PFSK-1 (cell line): ENCODE results near the gene CIART.

Experiments used
- FOXP2 ChIP-seq: optimal IDR thresholded peaks from 2 replicates; pipeline ENCODE3; 2011; ENCODE audit warnings: borderline replicate concordance, control low read depth, inconsistent platforms; ENCODE audit not compliant: insufficient read depth; ENCODE audit errors: extremely low read length, extremely low read depth
- POLR2AphosphoS5 ChIP-seq: IDR thresholded peaks from 2 replicates; pipeline ENCODE4 v1.6.1; 2012; ENCODE audit warnings: low read depth, mild to moderate bottlenecking, control low read depth, low read length, moderate library complexity
- SIN3A ChIP-seq: IDR thresholded peaks from 2 replicates; pipeline ENCODE4 v1.6.1; 2012; ENCODE audit warnings: mild to moderate bottlenecking, low read length, moderate library complexity, borderline replicate concordance; ENCODE audit not compliant: insufficient read depth
- TAF1 ChIP-seq: IDR thresholded peaks from 2 replicates; pipeline ENCODE4 v1.6.1; 2012; ENCODE audit warnings: low read length, control low read depth, borderline replicate concordance; ENCODE audit not compliant: insufficient read depth
- TF ChIP-seq, protein P1 (sequence below), 2 experiments: IDR thresholded peaks; 2 replicates each; pipeline versions ENCODE4 v1.6.1 to v1.8.0; 2011 to 2012; ENCODE audit warnings: low read depth in 2 of 2, low read length in 2 of 2, control low read depth in 1 of 2, inconsistent platforms in 1 of 2, mild to moderate bottlenecking in 1 of 2, moderate library complexity in 1 of 2; ENCODE audit not compliant: insufficient read depth in 1 of 2

Gene CIART

GRCh38 chr1:150243003-150243402 lies 39.4 kb upstream of the CIART start:
- TF ChIP-seq TAF1 (no peak), FOXP2 (no peak), POLR2AphosphoS5 (no peak), SIN3A (no peak)
- TF ChIP-seq, protein P1, sequence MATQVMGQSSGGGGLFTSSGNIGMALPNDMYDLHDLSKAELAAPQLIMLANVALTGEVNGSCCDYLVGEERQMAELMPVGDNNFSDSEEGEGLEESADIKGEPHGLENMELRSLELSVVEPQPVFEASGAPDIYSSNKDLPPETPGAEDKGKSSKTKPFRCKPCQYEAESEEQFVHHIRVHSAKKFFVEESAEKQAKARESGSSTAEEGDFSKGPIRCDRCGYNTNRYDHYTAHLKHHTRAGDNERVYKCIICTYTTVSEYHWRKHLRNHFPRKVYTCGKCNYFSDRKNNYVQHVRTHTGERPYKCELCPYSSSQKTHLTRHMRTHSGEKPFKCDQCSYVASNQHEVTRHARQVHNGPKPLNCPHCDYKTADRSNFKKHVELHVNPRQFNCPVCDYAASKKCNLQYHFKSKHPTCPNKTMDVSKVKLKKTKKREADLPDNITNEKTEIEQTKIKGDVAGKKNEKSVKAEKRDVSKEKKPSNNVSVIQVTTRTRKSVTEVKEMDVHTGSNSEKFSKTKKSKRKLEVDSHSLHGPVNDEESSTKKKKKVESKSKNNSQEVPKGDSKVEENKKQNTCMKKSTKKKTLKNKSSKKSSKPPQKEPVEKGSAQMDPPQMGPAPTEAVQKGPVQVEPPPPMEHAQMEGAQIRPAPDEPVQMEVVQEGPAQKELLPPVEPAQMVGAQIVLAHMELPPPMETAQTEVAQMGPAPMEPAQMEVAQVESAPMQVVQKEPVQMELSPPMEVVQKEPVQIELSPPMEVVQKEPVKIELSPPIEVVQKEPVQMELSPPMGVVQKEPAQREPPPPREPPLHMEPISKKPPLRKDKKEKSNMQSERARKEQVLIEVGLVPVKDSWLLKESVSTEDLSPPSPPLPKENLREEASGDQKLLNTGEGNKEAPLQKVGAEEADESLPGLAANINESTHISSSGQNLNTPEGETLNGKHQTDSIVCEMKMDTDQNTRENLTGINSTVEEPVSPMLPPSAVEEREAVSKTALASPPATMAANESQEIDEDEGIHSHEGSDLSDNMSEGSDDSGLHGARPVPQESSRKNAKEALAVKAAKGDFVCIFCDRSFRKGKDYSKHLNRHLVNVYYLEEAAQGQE (IDR thresholded peaks at IDR 0.05; ENCODE audit: insufficient read depth in 1 of 2, low read depth in 2 of 2, low read length in 2 of 2), result no peak

GRCh38 chr1:150249936-150250335 lies 32.4 kb upstream of the CIART start:
- TF ChIP-seq FOXP2 (no peak), POLR2AphosphoS5 (no peak), TAF1 (no peak), SIN3A (no peak)
- TF ChIP-seq, protein P1 (IDR thresholded peaks at IDR 0.05; ENCODE audit: insufficient read depth in 1 of 2, low read depth in 2 of 2, low read length in 2 of 2), result no peak

- TF ChIP-seq TAF1 (no peak), SIN3A (no peak), POLR2AphosphoS5 (no peak)
- TF ChIP-seq, protein P1 (IDR thresholded peaks at IDR 0.05; ENCODE audit: insufficient read depth in 1 of 2, low read depth in 2 of 2, low read length in 2 of 2), result no peak
Measured at GRCh38 chr1:150256198-150256553, 26.2 kb upstream of the CIART start.

DNA sequence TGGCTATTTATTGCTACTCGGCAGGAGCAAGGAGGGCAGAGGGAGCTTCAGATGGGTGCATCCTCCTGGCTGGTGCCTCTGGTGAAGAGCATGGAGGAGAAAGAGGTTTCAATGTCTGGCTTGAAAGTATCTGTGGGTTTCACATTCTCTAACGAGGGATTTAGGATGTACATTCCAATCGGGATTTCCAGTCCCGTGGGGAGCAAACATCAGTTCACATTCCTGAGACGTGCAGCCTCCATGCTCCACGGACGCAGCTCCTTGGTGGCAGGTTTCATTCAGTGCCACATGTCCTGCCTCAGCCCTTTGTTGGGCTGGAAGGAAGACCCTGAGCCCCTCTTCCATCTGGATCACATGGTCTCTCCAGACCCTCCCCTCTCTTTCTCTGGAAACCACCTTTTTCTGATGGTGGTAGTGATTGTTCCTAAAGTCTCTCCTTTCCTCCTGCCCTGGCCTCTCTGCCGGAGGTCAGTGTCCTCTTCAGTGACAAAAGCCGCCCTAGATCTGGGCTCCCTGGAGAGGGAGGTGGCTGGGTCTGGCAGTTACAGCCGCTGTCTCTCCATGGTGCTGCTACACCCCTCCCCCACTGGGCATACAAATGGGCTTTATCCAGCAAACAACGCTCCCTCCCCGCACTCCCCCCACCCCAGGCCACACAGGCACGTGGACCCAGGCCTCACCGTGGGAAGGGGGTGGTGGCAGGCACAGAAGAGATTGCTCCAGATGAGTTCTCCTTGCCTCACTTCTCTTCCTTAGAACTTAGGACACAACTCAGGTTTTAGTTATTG lies 25.6 kb upstream of the CIART start:
- TF ChIP-seq, protein P1 (IDR thresholded peaks at IDR 0.05; ENCODE audit: insufficient read depth in 1 of 2, low read depth in 2 of 2, low read length in 2 of 2), result no peak
- TF ChIP-seq POLR2AphosphoS5 (no peak), FOXP2 (no peak), TAF1 (no peak), SIN3A (no peak)
